ENCODE measurements around the gene KBTBD2.

Gene KBTBD2

GRCh38 chr7:32891043-32891799 lies at the start of gene KBTBD2:
TSS of gene KBTBD2 (minus strand) at chr7:32891760. CDS start at chr7:32879604, 12,156 bp downstream.
- Histone ChIP-seq H3K4me3 (ENCODE audit: low read depth in 1 of 2, low read length in 1 of 2) (peak within 1 kb of the TSS; percentile 86 to 96), H3K27ac (peak within 1 kb of the TSS; percentile 100), H3K4me1 (ENCODE audit: control insufficient read depth in 1 of 2, insufficient read depth in 1 of 2, low read depth in 1 of 2, low read length in 1 of 2) (peaks cover 39 to 47% of the 10 kb centered on the region in 2 experiments), H3K9me3 (no peaks in the 10 kb centered on the region), H3K36me3 (no peaks in the 10 kb centered on the region), H3K27me3 (no peaks in the 10 kb centered on the region)
- TF ChIP-seq, protein P1, sequence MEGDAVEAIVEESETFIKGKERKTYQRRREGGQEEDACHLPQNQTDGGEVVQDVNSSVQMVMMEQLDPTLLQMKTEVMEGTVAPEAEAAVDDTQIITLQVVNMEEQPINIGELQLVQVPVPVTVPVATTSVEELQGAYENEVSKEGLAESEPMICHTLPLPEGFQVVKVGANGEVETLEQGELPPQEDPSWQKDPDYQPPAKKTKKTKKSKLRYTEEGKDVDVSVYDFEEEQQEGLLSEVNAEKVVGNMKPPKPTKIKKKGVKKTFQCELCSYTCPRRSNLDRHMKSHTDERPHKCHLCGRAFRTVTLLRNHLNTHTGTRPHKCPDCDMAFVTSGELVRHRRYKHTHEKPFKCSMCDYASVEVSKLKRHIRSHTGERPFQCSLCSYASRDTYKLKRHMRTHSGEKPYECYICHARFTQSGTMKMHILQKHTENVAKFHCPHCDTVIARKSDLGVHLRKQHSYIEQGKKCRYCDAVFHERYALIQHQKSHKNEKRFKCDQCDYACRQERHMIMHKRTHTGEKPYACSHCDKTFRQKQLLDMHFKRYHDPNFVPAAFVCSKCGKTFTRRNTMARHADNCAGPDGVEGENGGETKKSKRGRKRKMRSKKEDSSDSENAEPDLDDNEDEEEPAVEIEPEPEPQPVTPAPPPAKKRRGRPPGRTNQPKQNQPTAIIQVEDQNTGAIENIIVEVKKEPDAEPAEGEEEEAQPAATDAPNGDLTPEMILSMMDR (IDR thresholded peaks at IDR 0.05), result no peak

GRCh38 chr7:32941181-32941580 lies 49.6 kb upstream of the KBTBD2 start:
- Histone ChIP-seq H3K4me3 (ENCODE audit: low read depth in 1 of 2, low read length in 1 of 2) (peak overlapping the region; percentile 78 to 82), H3K27me3 (no peaks in the 10 kb centered on the region), H3K36me3 (no peaks in the 10 kb centered on the region), H3K9me3 (no peaks in the 10 kb centered on the region), H3K27ac (no peak overlapping the region), H3K4me1 (ENCODE audit: control insufficient read depth in 1 of 2, insufficient read depth in 1 of 2, low read depth in 1 of 2, low read length in 1 of 2) (peaks cover 11 to 17% of the 10 kb centered on the region in 2 experiments)
- TF ChIP-seq, protein P1 (IDR thresholded peaks at IDR 0.05), result no peak

- Histone ChIP-seq H3K36me3 (no peaks in the 10 kb centered on the region), H3K27ac (no peak overlapping the region)
- TF ChIP-seq, protein P1 (IDR thresholded peaks at IDR 0.05), result no peak
Observed at GRCh38 chr7:32937344-32938174, 46.0 kb upstream of the KBTBD2 start.

GRCh38 chr7:32936689-32937088 lies 45.1 kb upstream of the KBTBD2 start:
- Histone ChIP-seq H3K27ac (no peak overlapping the region), H3K4me3 (ENCODE audit: low read depth in 1 of 2, low read length in 1 of 2) (no peak overlapping the region), H3K36me3 (peaks cover 2% of the 10 kb centered on the region), H3K9me3 (no peaks in the 10 kb centered on the region), H3K4me1 (ENCODE audit: control insufficient read depth in 1 of 2, insufficient read depth in 1 of 2, low read depth in 1 of 2, low read length in 1 of 2) (peaks cover 5 to 7% of the 10 kb centered on the region in 2 experiments), H3K27me3 (no peaks in the 10 kb centered on the region)
- TF ChIP-seq, protein P1 (IDR thresholded peaks at IDR 0.05), result no peak

More at GRCh38 chr7:32937344-32938174, 46.0 kb upstream of the KBTBD2 start:
- H3K9me3 ChIP-seq, result no peaks in the 10 kb centered on the region
- no peak overlapping the region for H3K4me3 ChIP-seq (ENCODE audit: low read depth in 1 of 2, low read length in 1 of 2)
- peaks cover 11 to 13% of the 10 kb centered on the region in 2 experiments for H3K4me1 ChIP-seq (ENCODE audit: control insufficient read depth in 1 of 2, insufficient read depth in 1 of 2, low read depth in 1 of 2, low read length in 1 of 2)
- H3K27me3 ChIP-seq, result no peaks in the 10 kb centered on the region

DNA sequence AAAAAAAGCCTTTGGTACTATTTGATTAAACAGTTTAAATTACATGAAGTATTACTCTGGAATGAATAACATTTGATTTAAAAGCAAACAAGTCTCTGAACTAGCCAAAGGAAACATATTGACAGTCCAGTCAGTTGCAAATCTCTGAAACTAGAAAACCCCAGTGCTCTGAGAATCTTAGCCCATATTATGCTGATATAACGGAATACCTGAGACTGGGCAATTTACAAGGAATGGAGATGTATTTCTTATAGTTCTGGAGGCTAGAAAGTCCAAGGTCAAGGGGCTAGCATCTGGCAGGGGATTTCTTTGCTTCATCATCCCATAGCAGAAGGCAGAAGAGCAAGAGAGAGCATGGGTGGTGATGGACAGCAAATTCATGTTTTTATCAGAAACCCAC lies 44.0 kb upstream of the KBTBD2 start:
- H3K36me3 ChIP-seq, result peaks cover 4% of the 10 kb centered on the region
- no peak overlapping the region for H3K27ac ChIP-seq
- no peaks in the 10 kb centered on the region for H3K9me3 ChIP-seq
- H3K27me3 ChIP-seq, result no peaks in the 10 kb centered on the region
- TF ChIP-seq, protein P1 (IDR thresholded peaks at IDR 0.05), result no peak
- H3K4me3 ChIP-seq (ENCODE audit: low read depth in 1 of 2, low read length in 1 of 2), result no peak overlapping the region
- no peaks in the 10 kb centered on the region for H3K4me1 ChIP-seq (ENCODE audit: control insufficient read depth in 1 of 2, insufficient read depth in 1 of 2, low read depth in 1 of 2, low read length in 1 of 2)

All from neutrophil (primary cell).